HEK293 (cell line): ENCODE measurements around the gene FAM98C.

ENCODE experiments used
- HOXC10 ChIP-seq: sonication (generic); formaldehyde crosslinking; IDR thresholded peaks from 2 replicates; pipeline ENCODE4 v1.8.1; 2023; ENCODE audit warnings: mild to moderate bottlenecking, missing genetic modification reagents
- KLF8 ChIP-seq: fragments of 450-650 bp; formaldehyde crosslinking; IDR thresholded peaks from 2 replicates; pipeline ENCODE4 v1.5.1; 2016; ENCODE audit warnings: missing biosample characterization, missing genetic modification characterization
- KLF9 ChIP-seq: fragments of 450-650 bp; formaldehyde crosslinking; IDR thresholded peaks from 2 replicates; pipeline ENCODE4 v1.5.1; 2016; ENCODE audit warnings: missing biosample characterization, missing genetic modification characterization, low read depth
- MYNN ChIP-seq: fragments of 450-650 bp; formaldehyde crosslinking; IDR thresholded peaks from 2 replicates; pipeline ENCODE4 v1.5.1; 2016; ENCODE audit warnings: missing biosample characterization, missing genetic modification characterization, borderline replicate concordance
- PRDM1 ChIP-seq: fragments of 450-650 bp; formaldehyde crosslinking; IDR thresholded peaks from 2 replicates; pipeline ENCODE4; 2016; ENCODE audit warnings: missing biosample characterization, missing genetic modification characterization
- SCRT2 ChIP-seq: fragments of 450-650 bp; formaldehyde crosslinking; IDR thresholded peaks from 2 replicates; pipeline ENCODE4 v1.5.1; 2016; ENCODE audit warnings: missing biosample characterization, missing genetic modification characterization
- SP2 ChIP-seq: fragments of 450-650 bp; formaldehyde crosslinking; IDR thresholded peaks from 2 replicates; pipeline ENCODE4 v1.5.1; 2016; ENCODE audit warnings: missing biosample characterization, missing genetic modification characterization
- TRIM28 ChIP-seq: IDR thresholded peaks from 2 replicates; pipeline ENCODE4 v1.6.1; 2011; ENCODE audit warnings: low read length, control low read depth, borderline replicate concordance
- WT1 ChIP-seq: fragments of 450-650 bp; formaldehyde crosslinking; IDR thresholded peaks from 2 replicates; pipeline ENCODE4 v1.5.1; 2016; ENCODE audit warnings: missing biosample characterization, missing genetic modification characterization
- YY2 ChIP-seq: fragments of 450-650 bp; formaldehyde crosslinking; IDR thresholded peaks from 2 replicates; pipeline ENCODE4 v1.5.1; 2016; ENCODE audit warnings: missing biosample characterization, missing genetic modification characterization
- ZBTB17 ChIP-seq: fragments of 450-650 bp; formaldehyde crosslinking; IDR thresholded peaks from 2 replicates; pipeline ENCODE4 v1.5.1; 2016; ENCODE audit warnings: missing biosample characterization, missing genetic modification characterization
- ZEB2 ChIP-seq: fragments of 450-650 bp; formaldehyde crosslinking; IDR thresholded peaks from 2 replicates; pipeline ENCODE4 v1.5.1; 2016; ENCODE audit warnings: missing biosample characterization, missing genetic modification characterization
- ZFP69B ChIP-seq: fragments of 450-650 bp; formaldehyde crosslinking; IDR thresholded peaks from 2 replicates; pipeline ENCODE4 v1.5.1; 2016; ENCODE audit warnings: missing biosample characterization, missing genetic modification characterization
- ZNF138 ChIP-seq: fragments of 450-650 bp; formaldehyde crosslinking; IDR thresholded peaks from 2 replicates; pipeline ENCODE4 v1.5.1; 2016; ENCODE audit warnings: missing biosample characterization, missing genetic modification characterization, borderline replicate concordance
- ZNF202 ChIP-seq: fragments of 450-650 bp; formaldehyde crosslinking; IDR thresholded peaks from 2 replicates; pipeline ENCODE4 v1.5.1; 2016; ENCODE audit warnings: missing biosample characterization, missing genetic modification characterization, borderline replicate concordance
- ZNF221 ChIP-seq: fragments of 450-650 bp; formaldehyde crosslinking; IDR thresholded peaks from 2 replicates; pipeline ENCODE4 v1.5.1; 2017; ENCODE audit warnings: missing biosample characterization, missing genetic modification characterization, borderline replicate concordance
- ZNF266 ChIP-seq: fragments of 450-650 bp; formaldehyde crosslinking; IDR thresholded peaks from 2 replicates; pipeline ENCODE4 v1.5.1; 2016; ENCODE audit warnings: missing biosample characterization, missing genetic modification characterization, low read depth
- ZNF37A ChIP-seq: fragments of 450-650 bp; IDR thresholded peaks from 2 replicates; pipeline ENCODE4 v1.5.1; 2018; ENCODE audit warnings: missing biosample characterization, missing genetic modification characterization
- ZNF423 ChIP-seq: fragments of 450-650 bp; formaldehyde crosslinking; IDR thresholded peaks from 2 replicates; pipeline ENCODE4 v1.5.1; 2016; ENCODE audit warnings: missing biosample characterization, missing genetic modification characterization
- ZNF426 ChIP-seq: fragments of 450-650 bp; formaldehyde crosslinking; IDR thresholded peaks from 2 replicates; pipeline ENCODE4 v1.5.1; 2017; ENCODE audit warnings: missing biosample characterization, missing genetic modification characterization, mild to moderate bottlenecking, inconsistent platforms, moderate library complexity
- ZNF610 ChIP-seq: fragments of 450-650 bp; formaldehyde crosslinking; IDR thresholded peaks from 2 replicates; pipeline ENCODE4 v1.5.1; 2016; ENCODE audit warnings: missing biosample characterization, missing genetic modification characterization, borderline replicate concordance
- ZNF785 ChIP-seq: fragments of 450-650 bp; formaldehyde crosslinking; IDR thresholded peaks from 2 replicates; pipeline ENCODE4 v1.5.1; 2016; ENCODE audit warnings: missing biosample characterization, missing genetic modification characterization
- TF ChIP-seq, protein P1 (sequence below): fragments of 450-650 bp; formaldehyde crosslinking; IDR thresholded peaks from 2 replicates; pipeline ENCODE4 v1.5.1; 2016; ENCODE audit warnings: missing biosample characterization, missing genetic modification characterization
- TF ChIP-seq, protein P2 (sequence below): fragments of 450-650 bp; formaldehyde crosslinking; IDR thresholded peaks from 2 replicates; pipeline ENCODE4 v1.5.1; 2016; ENCODE audit warnings: missing biosample characterization, missing genetic modification characterization
- TF ChIP-seq, protein P3 (sequence below): fragments of 450-650 bp; formaldehyde crosslinking; IDR thresholded peaks from 2 replicates; pipeline ENCODE4 v1.5.1; 2016; ENCODE audit warnings: missing biosample characterization, missing genetic modification characterization, low read depth
- TF ChIP-seq, protein P4 (sequence below): fragments of 450-650 bp; formaldehyde crosslinking; IDR thresholded peaks from 2 replicates; pipeline ENCODE4 v1.5.1; 2016; ENCODE audit warnings: missing biosample characterization, missing genetic modification characterization, borderline replicate concordance
- TF ChIP-seq, protein P5 (sequence below): fragments of 450-650 bp; formaldehyde crosslinking; IDR thresholded peaks from 2 replicates; pipeline ENCODE4 v1.5.1; 2016; ENCODE audit warnings: missing biosample characterization, missing genetic modification characterization
- TF ChIP-seq, protein P6 (sequence below): fragments of 450-650 bp; formaldehyde crosslinking; IDR thresholded peaks from 2 replicates; pipeline ENCODE4 v1.5.1; 2016; ENCODE audit warnings: missing biosample characterization, missing genetic modification characterization

The FAM98C gene

DNA sequence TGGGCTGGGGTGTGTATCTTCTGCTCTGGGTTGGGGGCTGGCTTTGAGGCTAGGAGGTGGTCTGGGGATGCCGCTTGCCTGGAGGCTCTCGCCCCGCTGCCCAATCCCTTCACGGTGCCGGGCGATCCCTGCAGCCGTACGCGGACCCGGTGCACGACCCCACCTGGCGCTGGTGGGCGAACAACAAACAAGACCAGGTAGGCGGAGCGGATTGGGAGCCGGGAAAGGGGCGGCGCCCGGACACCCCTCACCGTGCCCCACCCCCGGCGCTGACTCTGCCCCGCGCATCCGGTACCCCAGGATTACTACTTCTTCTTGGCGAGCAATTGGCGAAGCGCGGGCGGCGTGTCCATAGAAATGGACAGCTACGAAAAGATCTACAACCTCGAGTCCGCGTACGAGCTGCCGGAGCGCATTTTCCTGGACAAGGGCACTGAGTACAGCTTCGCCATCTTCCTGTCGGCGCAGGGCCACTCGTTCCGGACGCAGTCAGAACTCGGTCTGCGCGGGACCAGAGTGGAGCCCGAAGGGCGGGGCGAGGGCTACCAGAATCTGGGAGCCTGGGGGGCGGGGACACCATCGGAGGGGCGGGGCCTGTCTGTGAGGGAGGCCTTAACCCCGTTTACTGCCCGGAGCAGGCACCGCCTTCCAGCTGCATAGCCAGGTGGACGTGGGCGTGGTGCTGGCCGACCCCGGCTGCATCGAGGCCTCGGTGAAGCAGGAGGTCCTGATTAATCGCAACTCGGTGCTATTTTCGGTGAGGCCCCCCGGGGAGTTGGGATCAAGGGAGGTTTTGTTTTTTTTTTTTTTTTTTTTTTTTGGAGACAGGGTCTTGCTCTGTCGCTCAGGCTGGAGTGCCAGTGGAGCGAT, 40.6 kb upstream of the FAM98C start (continued):
- TF ChIP-seq SCRT2 (no peak), MYNN (tag by site-specific recombination) (0 out of 2 replicates have a peak, but pooled peaks have one; percentile 41), ZNF610 (tag by site-specific recombination) (0 out of 2 replicates have a peak, but pooled peaks have one; percentile 29), KLF9 (peak; percentile 99), ZNF138 (tag by site-specific recombination) (no peak), ZEB2 (tag by site-specific recombination) (peak; percentile 90), ZNF221 (tag by site-specific recombination) (no peak), ZNF202 (tag by site-specific recombination) (no peak), ZBTB17 (tag by site-specific recombination) (peak; percentile 91), ZNF423 (tag by site-specific recombination) (no peak), YY2 (tag by site-specific recombination) (no peak; the same call in 1 of the 2 replicates), ZNF266 (tag by site-specific recombination) (no peak), WT1 (peak; percentile 73; the same call in 1 of the 2 replicates), ZNF426 (no peak), TRIM28 (no peak), HOXC10 (no peak), ZNF37A (tag by site-specific recombination) (no peak), KLF8 (tag by site-specific recombination) (peak; percentile 80), ZFP69B (tag by site-specific recombination) (peak; percentile 75), SP2 (tag by site-specific recombination) (peak; percentile 83), ZNF785 (tag by site-specific recombination) (no peak), PRDM1 (tag by site-specific recombination) (no peak)
- TF ChIP-seq, protein P1, sequence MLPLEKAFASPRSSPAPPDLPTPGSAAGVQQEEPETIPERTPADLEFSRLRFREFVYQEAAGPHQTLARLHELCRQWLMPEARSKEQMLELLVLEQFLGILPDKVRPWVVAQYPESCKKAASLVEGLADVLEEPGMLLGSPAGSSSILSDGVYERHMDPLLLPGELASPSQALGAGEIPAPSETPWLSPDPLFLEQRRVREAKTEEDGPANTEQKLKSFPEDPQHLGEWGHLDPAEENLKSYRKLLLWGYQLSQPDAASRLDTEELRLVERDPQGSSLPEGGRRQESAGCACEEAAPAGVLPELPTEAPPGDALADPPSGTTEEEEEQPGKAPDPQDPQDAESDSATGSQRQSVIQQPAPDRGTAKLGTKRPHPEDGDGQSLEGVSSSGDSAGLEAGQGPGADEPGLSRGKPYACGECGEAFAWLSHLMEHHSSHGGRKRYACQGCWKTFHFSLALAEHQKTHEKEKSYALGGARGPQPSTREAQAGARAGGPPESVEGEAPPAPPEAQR (tag by site-specific recombination): no peak
- TF ChIP-seq, protein P2, sequence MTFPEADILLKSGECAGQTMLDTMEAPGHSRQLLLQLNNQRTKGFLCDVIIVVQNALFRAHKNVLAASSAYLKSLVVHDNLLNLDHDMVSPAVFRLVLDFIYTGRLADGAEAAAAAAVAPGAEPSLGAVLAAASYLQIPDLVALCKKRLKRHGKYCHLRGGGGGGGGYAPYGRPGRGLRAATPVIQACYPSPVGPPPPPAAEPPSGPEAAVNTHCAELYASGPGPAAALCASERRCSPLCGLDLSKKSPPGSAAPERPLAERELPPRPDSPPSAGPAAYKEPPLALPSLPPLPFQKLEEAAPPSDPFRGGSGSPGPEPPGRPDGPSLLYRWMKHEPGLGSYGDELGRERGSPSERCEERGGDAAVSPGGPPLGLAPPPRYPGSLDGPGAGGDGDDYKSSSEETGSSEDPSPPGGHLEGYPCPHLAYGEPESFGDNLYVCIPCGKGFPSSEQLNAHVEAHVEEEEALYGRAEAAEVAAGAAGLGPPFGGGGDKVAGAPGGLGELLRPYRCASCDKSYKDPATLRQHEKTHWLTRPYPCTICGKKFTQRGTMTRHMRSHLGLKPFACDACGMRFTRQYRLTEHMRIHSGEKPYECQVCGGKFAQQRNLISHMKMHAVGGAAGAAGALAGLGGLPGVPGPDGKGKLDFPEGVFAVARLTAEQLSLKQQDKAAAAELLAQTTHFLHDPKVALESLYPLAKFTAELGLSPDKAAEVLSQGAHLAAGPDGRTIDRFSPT (tag by site-specific recombination): peak; percentile 72
- TF ChIP-seq, protein P3, sequence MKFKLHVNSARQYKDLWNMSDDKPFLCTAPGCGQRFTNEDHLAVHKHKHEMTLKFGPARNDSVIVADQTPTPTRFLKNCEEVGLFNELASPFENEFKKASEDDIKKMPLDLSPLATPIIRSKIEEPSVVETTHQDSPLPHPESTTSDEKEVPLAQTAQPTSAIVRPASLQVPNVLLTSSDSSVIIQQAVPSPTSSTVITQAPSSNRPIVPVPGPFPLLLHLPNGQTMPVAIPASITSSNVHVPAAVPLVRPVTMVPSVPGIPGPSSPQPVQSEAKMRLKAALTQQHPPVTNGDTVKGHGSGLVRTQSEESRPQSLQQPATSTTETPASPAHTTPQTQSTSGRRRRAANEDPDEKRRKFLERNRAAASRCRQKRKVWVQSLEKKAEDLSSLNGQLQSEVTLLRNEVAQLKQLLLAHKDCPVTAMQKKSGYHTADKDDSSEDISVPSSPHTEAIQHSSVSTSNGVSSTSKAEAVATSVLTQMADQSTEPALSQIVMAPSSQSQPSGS: no peak
- TF ChIP-seq, protein P4, sequence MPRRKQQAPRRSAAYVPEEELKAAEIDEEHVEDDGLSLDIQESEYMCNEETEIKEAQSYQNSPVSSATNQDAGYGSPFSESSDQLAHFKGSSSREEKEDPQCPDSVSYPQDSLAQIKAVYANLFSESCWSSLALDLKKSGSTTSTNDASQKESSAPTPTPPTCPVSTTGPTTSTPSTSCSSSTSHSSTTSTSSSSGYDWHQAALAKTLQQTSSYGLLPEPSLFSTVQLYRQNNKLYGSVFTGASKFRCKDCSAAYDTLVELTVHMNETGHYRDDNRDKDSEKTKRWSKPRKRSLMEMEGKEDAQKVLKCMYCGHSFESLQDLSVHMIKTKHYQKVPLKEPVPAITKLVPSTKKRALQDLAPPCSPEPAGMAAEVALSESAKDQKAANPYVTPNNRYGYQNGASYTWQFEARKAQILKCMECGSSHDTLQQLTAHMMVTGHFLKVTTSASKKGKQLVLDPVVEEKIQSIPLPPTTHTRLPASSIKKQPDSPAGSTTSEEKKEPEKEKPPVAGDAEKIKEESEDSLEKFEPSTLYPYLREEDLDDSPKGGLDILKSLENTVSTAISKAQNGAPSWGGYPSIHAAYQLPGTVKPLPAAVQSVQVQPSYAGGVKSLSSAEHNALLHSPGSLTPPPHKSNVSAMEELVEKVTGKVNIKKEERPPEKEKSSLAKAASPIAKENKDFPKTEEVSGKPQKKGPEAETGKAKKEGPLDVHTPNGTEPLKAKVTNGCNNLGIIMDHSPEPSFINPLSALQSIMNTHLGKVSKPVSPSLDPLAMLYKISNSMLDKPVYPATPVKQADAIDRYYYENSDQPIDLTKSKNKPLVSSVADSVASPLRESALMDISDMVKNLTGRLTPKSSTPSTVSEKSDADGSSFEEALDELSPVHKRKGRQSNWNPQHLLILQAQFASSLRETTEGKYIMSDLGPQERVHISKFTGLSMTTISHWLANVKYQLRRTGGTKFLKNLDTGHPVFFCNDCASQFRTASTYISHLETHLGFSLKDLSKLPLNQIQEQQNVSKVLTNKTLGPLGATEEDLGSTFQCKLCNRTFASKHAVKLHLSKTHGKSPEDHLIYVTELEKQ (tag by site-specific recombination): no peak
- TF ChIP-seq, protein P5, sequence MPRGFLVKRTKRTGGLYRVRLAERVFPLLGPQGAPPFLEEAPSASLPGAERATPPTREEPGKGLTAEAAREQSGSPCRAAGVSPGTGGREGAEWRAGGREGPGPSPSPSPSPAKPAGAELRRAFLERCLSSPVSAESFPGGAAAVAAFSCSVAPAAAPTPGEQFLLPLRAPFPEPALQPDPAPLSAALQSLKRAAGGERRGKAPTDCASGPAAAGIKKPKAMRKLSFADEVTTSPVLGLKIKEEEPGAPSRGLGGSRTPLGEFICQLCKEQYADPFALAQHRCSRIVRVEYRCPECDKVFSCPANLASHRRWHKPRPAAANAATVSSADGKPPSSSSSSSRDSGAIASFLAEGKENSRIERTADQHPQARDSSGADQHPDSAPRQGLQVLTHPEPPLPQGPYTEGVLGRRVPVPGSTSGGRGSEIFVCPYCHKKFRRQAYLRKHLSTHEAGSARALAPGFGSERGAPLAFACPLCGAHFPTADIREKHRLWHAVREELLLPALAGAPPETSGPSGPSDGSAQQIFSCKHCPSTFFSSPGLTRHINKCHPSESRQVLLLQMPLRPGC (tag by site-specific recombination): no peak
- TF ChIP-seq, protein P6, sequence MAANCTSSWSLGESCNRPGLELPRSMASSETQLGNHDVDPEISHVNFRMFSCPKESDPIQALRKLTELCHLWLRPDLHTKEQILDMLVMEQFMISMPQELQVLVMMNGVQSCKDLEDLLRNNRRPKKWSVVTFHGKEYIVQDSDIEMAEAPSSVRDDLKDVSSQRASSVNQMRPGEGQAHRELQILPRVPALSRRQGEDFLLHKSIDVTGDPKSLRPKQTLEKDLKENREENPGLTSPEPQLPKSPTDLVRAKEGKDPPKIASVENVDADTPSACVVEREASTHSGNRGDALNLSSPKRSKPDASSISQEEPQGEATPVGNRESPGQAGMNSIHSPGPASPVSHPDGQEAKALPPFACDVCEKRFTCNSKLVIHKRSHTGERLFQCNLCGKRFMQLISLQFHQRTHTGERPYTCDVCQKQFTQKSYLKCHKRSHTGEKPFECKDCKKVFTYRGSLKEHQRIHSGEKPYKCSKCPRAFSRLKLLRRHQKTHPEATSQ (tag by site-specific recombination): 0 out of 2 replicates have a peak, but pooled peaks have one; percentile 44
